SHP77 (cell line): ENCODE results near the gene OTOS.

Experiments
- DNase-seq, 2 experiments: peaks; one replicate each; lab custom pipeline; 2025; lab: John Stamatoyannopoulos, UW

The OTOS gene

GRCh38 chr2:240140511-240140910 is at the start of gene OTOS:
Gene OTOS, minus strand, starts transcription at chr2:240140658. Its CDS starts 332 bp downstream, at chr2:240140326.
- DNase-seq: peak; percentile 7 to 15

- no peak for DNase-seq
Measured at GRCh38 chr2:240189686-240190085, 49.2 kb upstream of the OTOS start.

GRCh38 chr2:240187989-240188590 is 47.6 kb upstream of the OTOS start:
- no peak for DNase-seq

GRCh38 chr2:240186191-240186725 is 45.8 kb upstream of the OTOS start:
- DNase-seq: no peak

- DNase-seq: no peak
Measured at GRCh38 chr2:240184656-240185055, 44.2 kb upstream of the OTOS start.

- no peak for DNase-seq
Measured at GRCh38 chr2:240183875-240184590, 43.6 kb upstream of the OTOS start.

GRCh38 chr2:240183006-240183874 is 42.8 kb upstream of the OTOS start:
- DNase-seq: no peak

GRCh38 chr2:240182476-240182875 is 42.0 kb upstream of the OTOS start:
- DNase-seq: no peak

GRCh38 chr2:240182001-240182400 is 41.5 kb upstream of the OTOS start:
- no peak for DNase-seq

GRCh38 chr2:240179941-240180666 is 39.6 kb upstream of the OTOS start:
- DNase-seq: no peak

- DNase-seq: no peak
Measured at GRCh38 chr2:240179186-240179815, 38.8 kb upstream of the OTOS start.

GRCh38 chr2:240178564-240178963 is 38.1 kb upstream of the OTOS start:
- no peak for DNase-seq

- DNase-seq: no peak
Measured at GRCh38 chr2:240174496-240174895, 34.0 kb upstream of the OTOS start.

GRCh38 chr2:240172071-240172895 is 31.8 kb upstream of the OTOS start:
- DNase-seq: no peak

- no peak for DNase-seq
Measured at GRCh38 chr2:240170883-240171282, 30.4 kb upstream of the OTOS start.

- no peak for DNase-seq
Measured at GRCh38 chr2:240170354-240170735, 29.9 kb upstream of the OTOS start.

- no peak for DNase-seq
Measured at GRCh38 chr2:240169486-240170353, 29.3 kb upstream of the OTOS start.

- no peak for DNase-seq
Measured at GRCh38 chr2:240168546-240169361, 28.3 kb upstream of the OTOS start.

- no peak for DNase-seq
Measured at GRCh38 chr2:240168041-240168440, 27.6 kb upstream of the OTOS start.
